ENCODE measurements around the gene VPS25.
A peak's percentile ranks its signal among the peaks of the same experiment; 100 is the strongest.

VPS25 gene

GRCh38 chr17:42795465-42795864 is 22.2 kb downstream of the VPS25 start:
- DNase-seq (ENCODE audit: low read depth, low spot score): no peak

DNA sequence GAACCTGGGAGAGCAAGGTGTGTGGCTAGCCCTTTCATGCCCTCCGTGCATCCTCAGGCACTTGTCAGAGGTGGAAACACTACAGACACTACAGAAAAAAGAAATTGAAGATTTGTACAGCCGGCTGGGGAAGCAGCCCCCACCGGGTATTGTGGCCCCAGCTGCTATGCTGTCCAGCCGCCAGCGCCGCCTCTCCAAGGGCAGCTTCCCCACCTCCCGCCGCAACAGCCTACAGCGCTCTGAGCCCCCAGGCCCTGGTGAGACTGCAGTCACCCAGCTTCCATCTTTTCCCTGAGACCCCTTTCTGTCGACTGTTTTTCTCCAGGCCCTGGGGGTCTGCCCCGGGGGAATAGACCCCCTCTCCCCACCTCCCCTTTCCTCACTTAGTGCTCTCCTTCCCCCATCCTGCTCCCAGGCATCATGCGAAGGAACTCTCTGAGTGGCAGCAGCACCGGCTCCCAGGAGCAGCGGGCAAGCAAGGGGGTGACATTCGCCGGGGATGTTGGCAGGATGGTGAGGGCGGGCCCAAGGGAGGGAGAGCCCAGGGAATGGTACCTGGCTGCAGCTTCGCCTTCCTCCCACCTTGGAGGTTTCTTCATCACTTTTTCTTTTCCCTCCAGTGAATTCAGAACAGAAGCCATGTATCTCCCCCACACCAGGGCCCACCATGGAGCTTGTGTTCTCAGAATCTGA is 23.0 kb downstream of the VPS25 start:
- DNase-seq (ENCODE audit: low read depth, low spot score): no peak

DNA sequence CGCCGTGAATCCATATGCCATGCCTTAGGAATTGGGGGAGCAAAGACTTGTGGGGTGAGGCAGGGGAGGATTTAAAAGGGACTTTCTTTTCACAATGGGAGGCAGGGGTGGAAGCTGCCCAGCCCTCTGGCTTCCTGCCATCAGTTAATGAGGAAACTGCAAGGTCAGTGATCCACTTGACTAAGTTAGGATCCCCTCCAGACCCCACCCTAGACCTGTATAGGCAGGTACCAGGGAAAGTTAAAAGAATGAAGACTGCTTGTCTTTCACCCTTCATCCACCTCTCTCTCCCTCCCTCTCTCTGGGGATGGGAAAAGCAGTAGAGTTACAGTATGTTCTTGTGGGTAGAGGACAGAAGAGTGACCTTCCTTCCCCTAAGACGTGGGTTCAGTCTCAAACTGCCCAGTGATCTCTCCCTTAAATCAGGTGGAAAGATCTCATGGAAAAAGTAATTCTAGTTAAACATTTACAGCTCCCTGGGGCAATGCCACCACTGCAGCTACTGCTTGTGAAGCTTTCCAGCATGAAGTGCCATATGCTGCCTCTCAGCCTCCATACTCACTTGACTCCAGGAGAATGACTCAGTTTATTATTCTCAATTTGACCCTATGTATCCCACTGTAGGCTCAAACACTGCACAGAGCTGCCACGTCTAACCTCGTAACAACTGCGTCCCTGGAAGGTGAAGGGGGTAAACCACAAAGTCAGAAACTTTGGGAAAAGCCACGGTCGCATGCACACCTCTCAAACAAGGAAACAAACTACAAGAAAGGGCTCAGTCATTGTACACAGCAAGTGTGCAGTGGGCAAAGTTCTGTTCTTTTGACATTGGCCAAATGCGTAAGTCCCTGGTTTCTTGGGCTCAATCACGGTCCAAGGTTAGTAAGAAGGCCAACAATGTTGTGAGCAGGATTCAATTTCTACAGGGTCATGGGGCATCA is 24.1 kb downstream of the VPS25 start:
- no peak for DNase-seq (ENCODE audit: low read depth, low spot score)

DNA sequence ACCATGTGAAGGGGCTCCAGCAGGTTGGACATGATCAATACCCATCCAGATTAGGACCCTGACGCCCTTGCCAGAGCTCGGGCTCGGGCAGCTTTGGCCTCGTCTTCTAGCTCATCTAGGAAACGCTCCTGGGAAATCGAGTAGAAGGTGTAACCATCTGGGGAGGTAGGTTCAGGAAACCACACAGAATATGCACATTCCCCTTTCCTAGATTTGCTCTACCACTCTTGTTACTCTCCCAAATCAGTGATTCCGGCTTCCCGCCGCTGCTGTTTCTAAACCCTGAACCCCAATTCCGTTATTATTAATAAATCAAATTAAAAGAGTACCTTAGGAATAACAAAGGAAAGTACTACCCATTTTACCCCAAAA is 24.7 kb downstream of the VPS25 start:
- no peak for DNase-seq (ENCODE audit: low read depth, low spot score)

DNA sequence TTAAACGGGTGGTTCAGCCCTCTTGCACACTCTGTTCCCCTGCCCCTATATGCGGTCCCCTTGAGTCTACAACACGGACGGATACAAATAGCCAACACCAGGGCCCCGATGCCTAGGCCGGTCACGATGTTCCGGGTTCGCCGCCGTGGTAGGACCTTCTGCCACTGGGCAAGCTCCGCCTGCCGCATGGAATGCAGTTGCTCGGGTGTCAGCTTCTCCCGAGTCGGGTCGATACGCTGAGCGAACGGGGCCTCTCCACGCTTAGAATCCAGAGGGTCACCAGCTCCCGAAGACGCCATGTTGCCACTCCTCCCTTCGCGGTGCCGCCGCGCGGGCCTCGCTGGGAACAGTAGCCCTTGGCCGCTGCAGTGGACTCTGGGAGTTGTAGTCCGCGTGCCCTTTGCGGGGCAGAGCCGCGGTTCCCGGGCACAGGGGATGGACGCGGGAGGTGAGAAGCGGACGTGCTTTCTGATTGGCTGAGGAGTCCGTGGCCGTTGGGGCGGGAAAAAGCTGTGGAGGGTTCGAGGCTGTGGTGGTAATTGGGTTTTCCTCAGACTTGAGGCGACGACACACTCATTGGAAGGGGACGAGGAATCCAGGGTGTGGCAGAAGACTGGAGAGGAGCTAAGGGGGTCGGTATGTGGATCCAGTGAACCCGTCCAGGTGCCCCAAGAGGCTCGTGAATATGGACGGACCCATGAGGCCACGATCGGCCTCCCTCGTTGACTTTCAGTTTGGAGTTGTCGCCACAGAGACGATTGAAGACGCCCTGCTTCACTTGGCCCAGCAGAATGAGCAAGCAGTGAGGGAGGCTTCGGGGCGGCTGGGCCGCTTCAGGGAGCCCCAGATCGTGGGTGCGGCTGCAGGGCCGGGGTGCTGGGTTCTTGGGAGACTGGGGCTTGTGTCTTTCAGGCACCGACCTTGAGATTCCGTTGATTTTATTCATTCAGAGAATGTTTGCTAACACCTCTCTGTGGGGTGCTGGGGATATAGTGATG is 25.4 kb downstream of the VPS25 start, which contains the start of the genes CNTD1 and COA3:
Gene CNTD1, plus strand, starts transcription at position 479 of the 998 bp plus-strand sequence. Its CDS starts 207 bp downstream, at position 686.
Gene COA3, minus strand, starts transcription at position 322 of the 998 bp plus-strand sequence. Its CDS starts 23 bp downstream, at position 299.
- peak; percentile 94 for DNase-seq (ENCODE audit: low read depth, low spot score)

DNA sequence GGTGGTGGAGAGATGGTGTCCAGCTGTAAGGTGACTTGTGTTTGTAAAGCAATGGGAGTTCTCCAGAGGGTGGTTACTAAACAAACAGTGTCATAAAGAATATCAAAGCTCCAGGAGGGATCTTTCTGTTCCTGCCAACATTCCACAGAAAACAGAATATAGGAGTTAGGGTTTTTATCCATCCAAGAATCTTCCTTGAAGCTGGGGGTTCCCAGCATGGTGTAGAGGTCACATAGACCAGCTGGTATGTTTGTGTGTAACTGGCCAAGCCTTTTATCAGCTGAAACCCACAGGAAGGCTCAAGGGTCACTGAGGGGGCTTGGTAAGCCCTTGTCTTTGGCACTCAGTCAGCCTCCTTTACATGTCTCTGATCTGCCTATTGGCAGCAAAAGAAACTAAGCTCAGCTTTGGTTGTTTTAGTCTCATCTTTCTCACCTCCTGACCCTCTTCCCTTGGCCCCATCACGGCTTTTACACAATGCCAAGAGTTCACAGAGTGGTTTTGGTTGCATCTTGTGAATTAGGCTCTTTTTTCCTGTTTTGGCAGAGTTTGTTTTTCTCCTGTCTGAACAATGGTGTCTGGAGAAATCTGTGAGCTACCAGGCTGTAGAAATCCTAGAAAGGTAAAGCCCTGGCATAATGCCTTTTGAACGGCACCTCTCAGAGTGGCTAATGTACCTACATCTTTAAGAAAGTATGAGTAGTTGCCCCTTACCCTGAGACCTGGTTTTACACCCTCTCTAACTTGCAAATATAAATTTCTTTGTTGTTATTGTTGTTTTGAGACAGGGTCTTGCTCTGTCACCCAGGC is 30.0 kb downstream of the VPS25 start:
- DNase-seq (ENCODE audit: low read depth, low spot score): peak; percentile 59

DNA sequence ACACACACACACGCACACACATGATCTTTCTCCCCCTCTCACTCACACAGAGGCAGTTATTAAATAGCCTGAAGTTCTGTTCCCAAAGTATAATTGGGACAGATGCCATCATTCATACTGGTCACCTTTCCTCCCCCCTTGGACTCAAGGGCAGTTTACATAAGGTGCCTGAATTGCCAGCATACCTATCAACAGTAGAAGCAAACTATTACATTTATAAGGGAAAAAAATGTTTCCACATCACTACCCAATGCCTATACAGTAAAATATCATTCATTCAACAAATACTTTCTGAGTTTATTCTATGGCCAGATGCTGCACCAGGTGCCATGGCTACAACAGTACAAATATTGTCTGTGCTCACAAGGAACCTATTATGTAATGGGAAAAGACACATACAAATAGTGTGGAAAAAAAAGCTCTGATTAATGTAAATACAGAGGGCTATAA is 31.7 kb downstream of the VPS25 start:
- no peak for DNase-seq (ENCODE audit: low read depth, low spot score)

DNA sequence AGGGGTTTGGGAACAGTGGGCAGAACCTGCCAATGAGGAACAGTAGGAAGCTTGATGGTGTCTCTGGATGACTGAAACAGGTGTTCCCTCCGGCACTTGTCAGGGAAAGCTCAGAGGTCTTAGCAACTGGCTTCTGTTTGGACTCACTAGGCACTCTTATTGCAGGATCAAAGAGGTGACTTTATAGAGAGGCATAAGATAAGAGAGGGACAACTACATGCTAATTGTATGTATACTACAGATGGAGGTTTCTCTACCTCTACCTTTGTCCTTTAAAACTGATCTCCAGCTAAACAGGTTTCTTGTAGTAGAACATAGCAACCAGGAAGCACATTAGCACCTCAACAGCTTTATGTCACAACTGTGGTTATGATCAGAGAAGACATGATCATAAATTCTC is 33.0 kb downstream of the VPS25 start:
- no peak for DNase-seq (ENCODE audit: low read depth, low spot score)

GRCh38 chr17:42809250-42809649 is 36.0 kb downstream of the VPS25 start:
- peak; percentile 62 for DNase-seq (ENCODE audit: low read depth, low spot score)

DNA sequence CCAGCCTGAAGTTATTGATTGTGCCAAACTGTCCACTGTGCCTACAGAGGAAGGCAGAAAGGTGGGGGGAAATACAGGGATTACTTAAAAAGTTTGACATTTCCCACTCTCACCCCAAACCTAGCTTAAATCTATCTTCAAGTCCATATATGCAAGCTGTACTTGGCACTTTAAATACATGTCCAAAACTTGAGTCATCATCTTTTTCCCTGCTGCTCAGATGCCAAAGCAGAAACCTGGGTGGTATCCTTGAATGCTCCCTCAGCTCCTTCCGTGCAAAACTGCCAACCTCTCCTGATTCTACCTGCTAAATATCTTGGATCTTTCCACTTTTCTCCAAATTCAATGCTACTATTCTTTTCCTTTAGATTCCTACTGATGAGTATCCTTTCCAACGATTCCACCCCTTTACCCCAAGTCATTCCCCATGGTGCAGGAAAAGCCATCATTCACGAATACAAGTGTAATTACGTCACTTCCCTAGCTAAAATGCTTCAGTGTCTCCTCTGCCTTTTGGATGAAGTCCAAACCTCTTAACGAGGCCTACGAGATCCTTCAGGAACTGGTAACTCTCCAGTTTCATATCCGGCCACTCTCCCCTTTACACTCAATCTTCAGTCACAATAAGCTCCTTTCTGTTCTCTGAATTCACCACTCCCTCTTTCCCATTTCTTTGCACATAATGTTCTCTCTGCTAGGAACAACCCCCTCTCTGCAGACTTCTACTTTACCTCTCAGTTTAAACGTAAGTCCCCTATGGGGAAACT is 41.6 kb downstream of the VPS25 start:
- DNase-seq (ENCODE audit: low read depth, low spot score): peak; percentile 89

DNA sequence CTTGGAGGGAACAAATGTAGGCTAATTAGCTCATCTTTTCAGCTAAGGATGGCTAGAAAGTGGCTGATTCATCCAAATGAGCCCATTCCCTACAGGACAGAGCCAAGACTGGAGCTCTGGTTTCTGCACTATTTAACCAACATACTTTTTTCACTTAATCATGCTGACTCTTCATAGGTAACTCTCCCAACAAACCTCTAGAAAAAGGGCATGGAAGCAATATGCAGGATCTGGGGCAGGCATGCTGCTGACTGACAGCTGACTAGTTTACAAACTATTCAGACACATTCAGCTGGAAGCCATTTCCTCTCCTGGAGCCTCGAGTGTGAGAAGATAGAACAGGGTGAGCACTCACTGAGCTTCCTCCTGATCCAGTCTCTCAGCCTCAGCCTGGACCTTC is 44.6 kb downstream of the VPS25 start:
- peak; percentile 46 for DNase-seq (ENCODE audit: low read depth, low spot score)

DNA sequence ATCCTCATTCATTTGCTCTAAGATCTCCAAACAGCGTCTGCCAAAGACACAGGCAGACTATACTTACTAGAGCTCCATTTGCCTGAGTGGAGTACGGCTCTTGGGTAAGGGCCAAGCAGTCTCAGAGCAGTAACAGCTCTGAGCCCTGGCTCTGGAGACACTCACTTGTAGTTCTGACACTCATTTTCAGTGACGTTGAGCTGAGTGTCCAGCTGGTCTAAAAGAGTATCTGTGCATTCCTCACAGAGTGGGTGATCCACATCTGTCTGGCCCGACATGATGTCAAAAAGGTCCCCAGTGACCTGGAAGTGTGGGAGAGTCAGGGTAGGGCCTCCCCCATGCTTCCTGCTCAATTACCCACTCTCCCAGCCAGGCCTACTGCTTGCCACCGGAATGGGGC is 45.1 kb downstream of the VPS25 start:
- DNase-seq (ENCODE audit: low read depth, low spot score): no peak

DNA sequence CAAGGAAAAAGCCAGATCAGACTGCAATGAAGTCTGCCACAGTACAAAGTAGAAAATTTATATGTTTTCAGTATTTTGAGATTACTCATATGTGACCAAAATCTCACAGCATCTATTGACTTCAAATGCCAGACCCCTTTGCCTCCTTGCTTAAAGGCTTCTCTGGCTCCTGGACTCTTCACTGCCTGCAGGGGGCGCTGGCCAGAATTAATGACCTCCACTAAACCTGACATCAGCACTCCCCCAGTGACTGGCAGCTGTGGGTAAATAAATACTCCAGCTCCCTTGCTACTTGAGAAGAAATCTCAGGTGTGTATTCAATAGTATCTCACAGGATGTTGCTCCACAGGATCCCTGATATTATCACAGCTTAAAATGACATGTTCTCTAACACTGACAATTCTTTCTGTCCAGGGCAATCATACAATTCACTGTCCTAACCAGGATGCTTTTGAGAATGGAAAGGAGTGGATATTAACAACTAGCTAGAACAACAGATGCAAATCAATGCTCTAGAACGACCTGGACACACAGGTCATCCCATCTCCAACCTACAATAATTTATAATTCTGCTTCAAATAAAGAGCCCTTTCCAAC is 46.8 kb downstream of the VPS25 start:
- peak; percentile 71 for DNase-seq (ENCODE audit: low read depth, low spot score)

GRCh38 chr17:42821176-42821575 is 47.9 kb downstream of the VPS25 start:
- DNase-seq (ENCODE audit: low read depth, low spot score): no peak

GRCh38 chr17:42827472-42827871 is 54.2 kb downstream of the VPS25 start:
- no peak for DNase-seq (ENCODE audit: low read depth, low spot score)
